Posterior vena cava (tissue), 2 donors: ENCODE measurements around the gene ABCA2. TPM values are rescaled to one million over a fixed set of nuclear protein-coding genes. Genes with fewer than 3 reads are reported as not detected.

Experiments
- DNase-seq: peaks from one replicate; pipeline ENCODE4 v3.0.0-alpha.2; 2020; ENCODE audit warnings: low spot score
- intact Hi-C, 2 donors: fragments of 100-400 bp; cut with DNase I; formaldehyde crosslinking; loops; one replicate each; pipeline versions ENCODE4 v1.14.1 to v1.14.2; 2022 to 2023
- total RNA-seq, 2 donors: library from RNA; stranded (reverse); fragmentation: NEBNext Ultra II Directional; extraction: Animal tissue kit (Norgen Biotek cat#: 25700); gene quantifications; one replicate each; pipeline ENCODE4 v1.2.1, GENCODE V29; 2021
- donor health status: DM: yes; HTN: yes; CAD: no.
- donor health status: DM: yes; HTN: yes; CAD: no.

ABCA2 gene
- total RNA-seq, 2 donors from 2014 or later = 30.8 to 32.8 TPM

DNA sequence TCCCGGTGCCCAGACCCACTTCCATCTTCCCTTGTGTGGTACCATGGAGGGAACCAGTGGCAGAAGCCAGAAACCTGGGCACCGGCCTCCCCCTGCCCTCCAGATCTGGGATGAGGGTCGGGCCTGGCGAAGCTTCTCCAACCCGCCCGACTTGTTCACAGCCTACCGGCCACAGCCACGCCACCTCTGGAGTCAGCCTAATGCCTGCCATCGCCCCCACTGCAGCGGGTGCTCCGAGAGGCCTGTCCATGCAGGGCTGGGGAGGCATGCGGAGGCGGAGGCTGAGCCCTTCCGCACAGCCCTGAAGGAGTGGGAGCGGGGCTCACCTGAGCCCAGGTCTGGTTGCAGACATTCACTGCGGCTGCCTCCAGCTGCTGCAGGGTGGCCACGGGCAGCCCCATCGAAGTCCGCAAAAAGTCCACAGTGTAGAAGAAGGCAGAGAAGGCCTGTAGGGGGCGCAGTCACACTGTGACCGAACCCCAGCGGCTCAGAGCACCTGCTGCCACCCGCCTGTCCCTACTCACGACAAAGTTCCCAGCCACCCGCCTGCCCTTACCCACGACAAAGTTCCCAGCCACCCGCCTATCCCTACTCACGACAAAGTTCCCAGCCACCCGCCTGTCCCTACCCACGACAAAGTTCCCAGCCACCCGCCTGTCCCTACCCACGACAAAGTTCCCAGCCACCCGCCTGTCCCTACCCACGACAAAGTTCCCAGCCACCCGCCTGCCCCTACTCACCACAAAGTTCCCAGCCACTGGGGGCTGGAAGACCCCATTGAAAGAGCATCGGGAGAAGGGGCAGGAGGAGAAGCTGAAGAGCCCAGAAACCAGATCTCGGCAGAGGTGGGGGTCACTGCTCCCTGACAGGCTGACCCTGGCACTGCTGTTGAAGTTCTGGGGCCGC, 21.8 kb upstream of the ABCA2 start:
- intact Hi-C loops = loop anchor here in 1 of 2 donors (5.0 kb wide), 1 partner anchor 398 kb away; no protein-coding TSS in a partner anchor
- no peak for DNase-seq

DNA sequence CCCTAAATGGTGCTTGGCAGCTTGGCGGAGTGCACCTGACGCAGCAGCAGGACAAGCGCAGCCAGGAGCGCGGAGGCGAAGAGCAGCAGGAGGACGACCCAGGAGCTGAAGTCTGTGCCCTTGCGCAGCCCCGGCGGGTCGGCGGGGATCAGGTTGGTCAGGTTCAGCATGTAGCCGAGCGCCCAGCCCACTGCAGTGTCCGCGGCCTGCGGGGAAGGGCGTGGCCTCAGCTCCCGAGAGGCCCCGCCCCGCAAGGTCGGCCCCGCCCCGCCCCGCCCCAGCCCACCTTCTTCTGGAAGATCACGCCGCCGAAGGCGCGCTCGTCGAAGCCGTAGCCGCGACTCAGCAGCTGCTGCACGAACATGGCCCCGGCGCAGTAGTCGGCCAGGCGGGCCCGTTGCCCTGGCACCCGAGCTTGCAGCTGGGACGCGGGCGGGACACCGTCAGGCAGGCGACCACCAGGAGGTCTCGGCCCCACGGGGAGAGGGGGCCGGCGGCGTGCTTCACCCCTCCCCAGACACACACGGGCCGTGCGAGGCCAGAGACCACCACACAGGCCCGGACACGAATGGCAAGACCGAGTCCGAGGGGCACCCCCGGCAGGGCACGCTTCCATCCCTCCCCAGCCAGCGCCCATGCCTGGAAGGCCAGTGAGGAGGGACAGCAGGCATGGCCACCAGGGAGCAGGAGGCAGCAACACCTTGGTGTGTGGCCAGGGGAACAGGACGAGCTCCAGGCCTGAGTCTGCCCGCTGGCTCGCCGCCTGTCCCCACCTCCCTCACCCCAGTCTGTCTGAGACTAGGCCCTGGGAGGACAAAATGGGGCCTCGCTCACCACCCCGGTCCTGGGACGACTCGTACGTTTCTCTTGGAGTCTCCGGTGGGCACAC, 20.9 kb upstream of the ABCA2 start:
- DNase-seq = no peak
- intact Hi-C loops = no loop called here

DNA sequence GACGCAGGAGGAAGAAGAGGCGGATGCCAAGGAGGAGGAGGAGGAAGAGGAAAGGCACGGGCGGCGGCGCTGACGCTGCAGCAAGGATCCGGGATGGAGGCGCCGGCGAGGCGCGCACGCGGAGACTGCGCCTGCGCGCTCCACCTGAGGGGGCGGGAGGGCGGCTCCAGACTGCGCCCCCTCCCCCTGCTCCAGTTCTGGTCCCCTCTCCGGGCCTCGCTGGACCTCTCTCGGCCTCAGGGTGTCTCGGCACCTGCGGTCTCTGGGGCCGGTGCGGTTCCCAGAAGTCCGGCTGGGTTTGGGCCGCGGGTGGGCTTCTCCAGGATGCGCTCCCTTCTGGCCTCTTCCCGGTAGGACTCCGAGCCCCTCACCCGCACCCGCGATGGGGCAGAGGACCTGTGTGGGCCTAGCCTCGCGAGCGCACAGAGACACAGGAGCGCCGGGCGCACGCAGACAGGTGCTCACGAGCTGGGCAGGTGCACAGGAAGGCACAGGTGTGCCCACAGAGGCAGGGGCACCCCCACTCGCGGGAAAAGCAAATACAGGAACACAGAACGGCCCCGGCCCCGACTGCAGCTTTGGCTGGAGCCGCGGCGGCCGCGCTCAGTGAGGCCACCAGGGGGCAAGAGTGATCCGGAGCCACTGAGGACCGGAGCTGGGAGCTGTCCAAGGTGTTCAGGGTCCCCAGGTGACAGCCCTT, 18.2 kb upstream of the ABCA2 start, which contains the start of gene NPDC1:
NPDC1 (minus strand) TSS at position 90 of the 700 bp plus-strand sequence. CDS start 188 bp downstream, outside the sequence.
- intact Hi-C loops = no loop called here
- peak; percentile 93 for DNase-seq

DNA sequence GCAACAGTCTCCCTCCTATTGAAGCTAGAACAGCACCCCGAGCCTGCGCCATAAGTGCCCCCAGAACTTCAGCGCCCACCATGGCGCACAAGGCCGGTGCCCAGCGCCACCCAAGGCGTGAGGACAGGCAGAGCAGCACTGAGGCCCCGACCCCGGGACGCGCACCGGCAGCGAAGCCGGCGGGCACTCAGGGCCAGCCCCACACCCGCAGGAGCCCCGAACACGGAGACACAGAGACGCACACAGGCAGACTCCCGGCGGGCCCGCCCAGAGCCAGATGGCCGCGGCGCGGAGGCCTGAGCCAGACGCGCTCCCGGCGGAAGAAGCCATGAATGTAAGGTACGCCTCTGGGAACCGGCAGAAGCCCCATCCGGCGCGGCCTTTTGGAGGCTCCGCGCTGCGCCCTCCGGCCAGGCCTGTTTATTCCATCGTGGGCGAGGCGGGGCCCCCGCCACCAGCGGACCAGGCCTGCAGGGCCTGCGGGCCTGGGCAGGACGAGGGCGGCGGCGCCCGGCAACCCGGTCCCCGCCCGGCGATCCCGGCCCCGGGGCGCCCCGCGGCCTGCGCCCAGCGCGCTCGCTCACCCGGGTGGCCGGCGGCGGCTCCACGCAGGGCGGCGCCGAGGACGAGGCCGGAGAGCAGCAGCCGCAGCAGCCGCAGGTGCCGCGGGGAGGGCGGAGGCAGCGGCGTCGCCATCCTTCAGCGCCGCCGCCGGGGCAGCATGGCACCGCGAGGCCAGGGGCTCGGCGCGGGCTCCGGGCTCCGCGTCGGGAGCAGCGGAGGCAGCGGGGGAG, 17.5 kb upstream of the ABCA2 start:
- no peak for DNase-seq
- intact Hi-C loops = no loop called here

DNA sequence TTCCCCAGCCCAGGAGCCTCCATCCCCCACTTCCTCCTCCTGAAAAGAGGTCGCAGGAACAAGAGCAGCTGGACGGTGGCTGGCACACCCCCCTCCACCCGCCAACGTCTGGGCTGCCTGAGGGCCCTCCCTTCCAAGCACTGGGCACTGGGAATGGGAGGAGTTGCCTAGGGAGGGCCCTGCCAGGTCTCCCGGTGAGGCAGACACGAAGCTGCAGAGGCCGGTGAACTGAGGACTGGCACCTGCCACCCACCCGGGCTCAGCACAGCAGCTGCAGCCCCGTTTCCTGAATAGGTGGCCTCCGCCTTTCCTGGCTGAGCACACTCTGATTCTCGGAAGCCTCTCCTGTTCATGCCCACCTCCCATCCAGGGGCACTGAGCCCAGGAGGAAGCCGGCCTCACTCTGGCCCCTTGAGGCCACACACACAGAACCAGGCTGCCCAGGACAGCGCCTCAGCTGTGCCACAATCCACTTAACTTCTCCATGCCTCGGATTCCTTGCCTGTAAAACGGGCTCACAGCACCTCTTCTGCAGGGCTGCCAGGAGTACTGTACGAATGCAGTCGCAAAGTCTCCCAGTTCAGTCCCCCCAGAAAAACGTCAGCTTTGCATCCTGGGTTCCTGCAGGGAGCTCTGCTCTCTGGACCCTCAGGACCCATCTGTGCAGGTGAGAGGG, 16.6 kb upstream of the ABCA2 start:
- intact Hi-C loops = no loop called here
- DNase-seq = no peak

DNA sequence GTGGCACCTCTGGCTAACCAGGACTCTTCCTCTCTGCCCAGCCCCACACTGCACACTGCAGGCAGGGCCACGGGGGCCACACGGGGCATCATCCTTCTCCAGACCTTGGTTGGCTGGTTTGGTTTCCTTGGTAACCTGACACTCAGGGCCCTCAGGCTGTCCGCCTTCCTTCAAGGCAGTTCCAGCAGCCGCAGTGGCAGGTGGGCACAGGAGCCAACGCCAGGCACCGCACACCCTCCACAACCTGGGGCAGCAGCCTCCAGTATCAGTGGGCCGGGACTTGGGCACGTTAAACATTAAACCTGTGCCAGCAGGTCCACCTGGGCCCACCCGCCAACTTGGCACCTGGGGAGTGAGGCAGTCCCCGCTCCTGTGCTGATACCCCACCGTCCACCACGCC, 16.0 kb upstream of the ABCA2 start:
- DNase-seq = no peak
- intact Hi-C loops = no loop called here

DNA sequence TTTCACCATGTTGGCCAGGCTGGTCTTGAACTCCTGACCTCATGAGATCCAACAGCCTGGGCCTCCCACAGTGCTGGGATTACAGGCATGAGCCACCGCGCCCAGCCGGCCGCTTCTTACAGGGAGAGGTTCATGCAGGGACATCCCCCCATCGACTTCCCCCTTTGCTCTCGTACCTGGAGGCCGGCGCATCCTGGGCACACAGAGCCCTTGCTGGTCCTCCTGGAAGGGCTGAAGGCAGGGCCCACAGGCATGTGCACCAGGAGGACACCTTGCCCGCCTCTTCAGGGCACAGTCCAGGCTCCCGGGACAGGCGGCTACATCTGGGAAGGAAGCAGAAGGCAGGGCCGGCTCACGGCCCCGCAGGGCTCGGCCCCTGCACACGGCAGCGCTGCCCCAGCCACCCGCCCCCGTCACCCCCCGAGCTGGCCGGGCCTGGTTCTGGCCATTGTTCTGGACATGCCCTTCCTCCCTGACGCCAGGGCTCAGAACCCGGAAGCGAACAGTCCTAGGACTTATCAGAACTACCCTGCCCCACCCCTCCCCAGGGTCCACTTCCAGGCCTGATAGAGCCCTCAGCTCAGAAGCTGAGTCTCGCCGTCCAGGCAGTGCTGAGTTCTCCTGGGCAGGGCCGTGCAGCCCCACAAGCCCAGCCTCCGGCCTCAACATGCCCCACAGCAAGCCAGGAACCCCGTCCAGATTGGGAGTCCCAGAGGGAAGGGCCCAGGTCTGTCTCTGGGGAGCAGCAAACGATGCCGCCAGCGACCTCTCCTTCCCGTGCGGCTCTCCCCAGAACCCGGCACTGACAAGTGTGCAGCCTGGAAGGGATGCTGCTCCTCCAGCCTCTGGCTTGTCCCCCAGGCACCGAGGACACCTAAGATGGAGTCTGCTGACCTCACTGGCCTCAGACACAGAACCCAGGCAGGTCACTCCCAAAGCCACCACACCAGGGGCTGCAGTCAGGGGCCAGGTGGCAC, 15.0 kb upstream of the ABCA2 start:
- no peak for DNase-seq
- intact Hi-C loops = no loop called here

DNA sequence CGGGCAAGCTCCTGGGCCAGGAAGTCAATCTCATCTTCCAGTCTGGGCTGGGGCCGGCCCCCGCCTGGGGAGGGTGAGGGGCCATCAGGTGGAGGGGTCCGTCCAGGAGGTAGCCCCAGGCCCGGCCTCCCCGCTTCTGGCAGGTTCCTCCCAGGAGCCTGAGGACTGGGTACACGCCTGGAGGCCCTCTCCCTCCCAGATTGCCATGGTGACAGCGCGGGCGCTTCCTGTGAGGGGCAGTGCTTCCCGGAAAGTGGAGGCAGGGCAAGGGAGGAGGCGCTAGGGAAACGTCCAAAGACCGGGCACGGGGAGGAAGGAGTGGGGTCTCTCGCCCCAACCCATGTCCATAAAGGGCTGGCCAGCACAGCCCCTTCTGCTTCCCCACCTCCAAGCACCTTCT, 13.1 kb upstream of the ABCA2 start:
- intact Hi-C loops = no loop called here
- no peak for DNase-seq

DNA sequence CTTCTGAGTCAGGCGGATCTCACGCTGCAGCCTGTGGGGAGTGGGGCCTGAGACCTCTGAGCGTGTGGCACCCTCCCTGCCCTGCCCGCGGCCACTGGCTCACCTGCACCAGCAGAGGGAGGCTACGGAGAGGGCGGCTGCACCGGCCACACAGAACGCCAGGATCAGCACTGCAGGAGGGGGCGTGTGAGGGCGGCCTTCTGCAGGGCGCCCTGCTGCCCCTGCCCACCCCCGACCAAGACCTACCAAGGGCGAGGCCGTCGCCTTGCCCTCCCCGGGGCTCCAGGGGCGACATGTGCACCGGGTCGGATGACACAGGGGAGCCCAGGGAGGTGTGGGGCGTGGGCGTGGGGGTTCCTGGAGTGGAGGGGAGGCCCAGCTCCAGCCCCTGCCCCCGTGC, 12.5 kb upstream of the ABCA2 start:
- no peak for DNase-seq
- intact Hi-C loops = no loop called here

DNA sequence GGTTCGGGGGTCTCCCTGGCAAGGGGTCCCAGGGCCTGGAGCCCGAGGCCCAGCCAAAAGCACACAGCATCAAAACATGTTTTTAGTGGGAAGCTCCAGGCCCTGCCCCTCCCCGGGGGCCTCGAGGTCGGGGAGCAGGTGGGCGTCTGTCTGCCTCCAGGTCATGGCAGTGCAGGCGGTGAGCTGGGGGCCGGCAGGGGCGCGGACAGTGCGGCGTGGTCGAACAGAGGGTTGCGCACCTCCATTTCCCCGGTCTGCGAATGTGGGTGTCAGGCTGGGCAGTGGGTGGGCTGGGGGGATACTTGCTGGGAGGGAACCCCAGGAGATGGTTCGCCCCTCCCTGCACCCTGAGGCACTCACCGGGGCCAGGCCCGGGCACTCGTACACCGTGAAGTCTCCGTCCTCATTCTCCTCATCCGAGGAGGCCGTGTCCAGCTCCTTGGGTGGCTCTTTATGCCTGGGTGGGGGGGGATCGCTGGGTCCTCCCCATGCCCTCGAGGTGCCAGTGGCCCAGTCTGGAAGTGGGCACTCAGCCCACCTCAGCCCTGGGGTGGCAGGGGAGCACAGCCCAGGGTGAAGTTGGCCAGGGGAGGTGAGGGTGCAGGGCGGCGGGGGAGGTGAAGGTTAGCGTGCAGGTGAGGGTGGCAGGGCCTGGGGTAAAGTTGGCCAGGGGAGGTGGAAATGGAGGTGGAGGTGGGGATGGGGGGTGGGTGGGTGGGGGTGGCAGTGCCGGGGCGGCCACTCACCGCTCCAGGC, 11.8 kb upstream of the ABCA2 start:
- DNase-seq = no peak
- intact Hi-C loops = loop anchor here in 1 of 2 donors (10.0 kb wide), 1 partner anchor 195 kb away; the partner anchor contains the start of genes AJM1 and PHPT1

DNA sequence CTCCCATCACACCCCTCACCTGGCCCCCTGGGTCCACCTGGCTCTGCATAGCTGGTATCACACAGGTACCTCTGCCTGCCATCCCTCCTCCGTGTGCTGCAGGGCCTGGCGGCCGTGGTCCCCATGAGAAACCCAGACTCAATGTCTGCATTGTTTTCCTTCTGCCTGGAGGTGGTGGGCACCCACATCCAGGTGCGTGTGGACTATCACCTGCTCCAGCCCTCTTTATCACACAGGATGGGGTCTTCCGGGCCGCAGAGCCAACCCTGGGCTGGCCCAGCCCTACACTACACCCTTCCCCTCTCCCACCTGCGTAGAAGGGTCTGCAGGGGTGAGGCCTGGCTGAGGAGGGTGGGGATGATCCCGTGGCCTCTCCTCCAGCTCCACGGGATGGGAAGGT, 10.9 kb upstream of the ABCA2 start:
- intact Hi-C loops = loop anchor here in 1 of 2 donors (10.0 kb wide), 1 partner anchor 194 kb away; the partner anchor contains the start of genes AJM1 and PHPT1

DNA sequence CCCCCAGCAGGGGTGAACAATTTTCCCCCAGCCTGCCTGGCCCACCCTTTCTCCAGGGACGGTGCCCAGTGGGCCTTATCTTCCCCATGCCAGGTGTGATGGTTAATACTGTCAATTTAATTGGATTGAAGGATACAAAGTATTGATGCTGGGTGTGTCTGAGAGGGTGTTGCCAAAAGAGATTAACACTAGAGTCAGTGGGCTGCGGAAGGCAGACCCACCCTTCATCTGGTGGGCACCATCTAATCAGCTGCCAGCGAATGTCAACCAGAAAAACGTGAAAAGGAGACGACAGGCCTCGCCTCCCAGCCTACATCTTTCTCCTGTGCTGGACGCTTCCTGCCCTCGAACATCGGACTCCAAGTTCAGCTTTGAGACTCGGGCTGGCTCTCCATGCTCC, 9.4 kb upstream of the ABCA2 start:
- no peak for DNase-seq
- intact Hi-C loops = loop anchor here in 1 of 2 donors (10.0 kb wide), 1 partner anchor 193 kb away; the partner anchor contains the start of genes AJM1 and PHPT1

More for the DNA sequence above, 10.9 kb upstream of the ABCA2 start:
- no peak for DNase-seq

DNA sequence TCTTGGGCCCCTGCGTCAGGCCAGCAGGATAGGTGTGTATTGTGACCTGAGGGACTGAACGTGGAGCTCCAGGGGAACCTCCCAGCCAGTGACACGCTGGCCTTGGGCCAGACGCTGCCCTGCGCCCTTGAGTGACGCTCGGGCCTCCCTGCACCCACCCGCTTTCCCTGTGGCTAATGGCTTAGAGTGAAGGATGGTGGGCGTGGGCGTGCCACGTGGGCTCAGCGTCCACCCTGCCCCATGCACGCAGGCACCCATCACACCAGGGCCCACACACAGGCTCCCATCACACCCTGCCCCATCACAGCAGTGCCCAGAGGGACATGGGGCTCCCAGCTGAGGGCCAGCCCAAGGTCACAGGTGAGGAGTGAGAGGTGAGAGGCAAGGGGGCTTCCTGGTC, 9.0 kb upstream of the ABCA2 start:
- intact Hi-C loops = loop anchor here in 1 of 2 donors (10.0 kb wide), 1 partner anchor 192 kb away; the partner anchor contains the start of genes AJM1 and PHPT1
- no peak for DNase-seq

DNA sequence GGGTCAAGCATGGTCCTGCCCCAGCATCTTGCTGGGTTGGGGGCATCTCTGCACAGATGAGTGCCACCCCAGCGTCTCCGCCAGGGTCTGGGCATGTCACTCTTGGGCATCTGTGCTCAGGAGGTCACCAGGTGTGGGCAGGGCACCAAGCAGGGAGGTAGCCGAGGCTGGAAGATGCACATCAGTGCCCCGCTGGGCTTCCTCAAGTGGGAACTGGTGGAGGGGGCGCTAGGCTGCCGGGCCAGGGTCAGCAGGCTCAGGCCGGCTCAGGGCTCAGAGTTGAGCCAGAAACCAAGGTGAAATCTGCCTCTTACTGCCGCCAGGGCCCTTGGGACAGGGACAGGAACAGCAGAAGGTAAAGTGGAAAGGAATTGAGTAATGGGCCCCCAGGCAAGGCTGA, 7.9 kb upstream of the ABCA2 start:
- no peak for DNase-seq
- intact Hi-C loops = loop anchor here (2.0 to 10.0 kb wide), 2 partner anchors 191 to 251 kb away; partner anchors contain the start of genes AJM1 (in 1 of the 2) and PHPT1 (in 1 of the 2)

DNA sequence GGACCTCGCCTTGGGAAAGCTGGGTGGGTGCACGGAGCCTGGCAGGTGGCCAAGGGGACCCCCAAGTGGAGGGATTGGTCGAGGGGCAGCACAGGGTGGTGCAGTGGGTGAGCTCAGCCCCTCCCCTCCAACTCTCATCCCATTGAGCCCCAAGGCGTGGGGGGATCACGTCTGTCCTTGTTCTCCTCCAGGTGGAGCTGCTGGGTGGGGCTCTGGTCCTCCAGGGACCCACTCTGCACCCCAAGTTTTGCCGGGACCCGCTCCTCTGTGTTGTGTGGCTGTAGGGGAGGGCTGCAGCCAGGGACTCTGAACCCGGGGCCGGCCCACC, 7.4 kb upstream of the ABCA2 start:
- intact Hi-C loops = loop anchor here (2.0 to 10.0 kb wide), 2 partner anchors 191 to 251 kb away; partner anchors contain the start of genes AJM1 (in 1 of the 2) and PHPT1 (in 1 of the 2)
- DNase-seq = no peak
